SK-MEL-5 (cell line): ENCODE results near the gene UQCR10. TPM values are rescaled to one million over a fixed set of nuclear protein-coding genes. Genes with fewer than 3 reads are reported as not detected.

Experiments
- DNase-seq: peaks from one replicate; pipeline ENCODE4 v3.0.0-alpha.2; 2016; ENCODE audit warnings: low read depth, low spot score
- in situ Hi-C: cut with HindIII; loops from 2 replicates; pipeline ENCODE4 v1.10.0; 2016; ENCODE audit warnings: low sequenced_read_pairs, high pct_unique_total_duplicates, low pct_unique_long_range_greater_than_20kb
- total RNA-seq: library from RNA; depleted of rRNA; stranded (reverse); fragments of >200 nt; shearing (Covaris generic); gene quantifications from 2 replicates; pipeline ENCODE4 v1.2.3, GENCODE V29; 2014

Gene UQCR10
- total RNA-seq, 1 experiment from 2014 or later = 176 TPM

DNA sequence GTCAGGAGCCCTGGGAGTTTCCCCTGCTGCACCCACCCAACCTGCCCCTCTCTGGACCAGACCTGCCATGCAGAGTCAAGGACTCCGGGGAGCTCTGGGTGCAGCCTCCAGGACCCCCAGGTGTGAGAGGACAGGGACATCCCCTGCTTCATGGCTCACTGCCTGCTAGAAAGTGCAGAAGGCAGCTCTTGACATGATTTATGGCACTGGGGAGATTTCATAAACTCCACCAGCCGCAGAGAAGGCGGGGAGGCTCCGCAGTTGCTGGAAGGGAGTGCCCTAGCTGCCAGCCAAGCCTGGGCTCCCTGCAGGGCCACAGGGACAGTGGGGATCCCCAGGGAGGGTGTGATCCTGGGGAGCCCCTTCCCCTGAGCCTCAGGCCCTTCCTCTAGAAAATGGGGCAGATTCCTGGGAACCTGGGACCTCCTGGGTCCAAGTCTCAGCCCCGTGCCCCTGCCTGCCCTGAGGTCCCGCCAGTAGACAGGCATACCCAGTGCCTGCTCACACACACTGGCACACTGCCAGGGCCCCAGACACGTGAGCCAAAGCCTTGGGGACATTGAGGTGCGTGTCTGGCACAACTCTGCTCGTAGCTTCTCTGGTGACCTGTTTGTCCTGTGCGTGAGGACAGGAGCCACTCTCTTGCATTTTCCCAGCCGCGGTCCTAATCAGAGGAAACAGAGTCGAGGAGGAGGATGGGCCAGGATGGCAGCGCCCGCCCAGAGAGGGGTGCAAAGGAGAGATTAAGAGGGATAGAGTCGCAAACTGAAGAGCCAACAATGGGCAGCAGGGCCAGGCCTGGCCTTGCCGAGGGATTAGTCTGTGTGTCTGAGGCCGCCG, 33.6 kb upstream of the UQCR10 start:
- in situ Hi-C loops = no loop called here
- no peak for DNase-seq

- in situ Hi-C loops = no loop called here
- DNase-seq = no peak
These were observed 32.8 kb upstream of the UQCR10 start for GRCh38 chr22:29734406-29734805.

GRCh38 chr22:29734838-29735237, 32.3 kb upstream of the UQCR10 start:
- no peak for DNase-seq
- in situ Hi-C loops = no loop called here

- in situ Hi-C loops = no loop called here
- no peak for DNase-seq
These were observed 31.8 kb upstream of the UQCR10 start for GRCh38 chr22:29735416-29735815.

GRCh38 chr22:29737251-29738117, 29.7 kb upstream of the UQCR10 start:
- DNase-seq = no peak
- in situ Hi-C loops = no loop called here

DNA sequence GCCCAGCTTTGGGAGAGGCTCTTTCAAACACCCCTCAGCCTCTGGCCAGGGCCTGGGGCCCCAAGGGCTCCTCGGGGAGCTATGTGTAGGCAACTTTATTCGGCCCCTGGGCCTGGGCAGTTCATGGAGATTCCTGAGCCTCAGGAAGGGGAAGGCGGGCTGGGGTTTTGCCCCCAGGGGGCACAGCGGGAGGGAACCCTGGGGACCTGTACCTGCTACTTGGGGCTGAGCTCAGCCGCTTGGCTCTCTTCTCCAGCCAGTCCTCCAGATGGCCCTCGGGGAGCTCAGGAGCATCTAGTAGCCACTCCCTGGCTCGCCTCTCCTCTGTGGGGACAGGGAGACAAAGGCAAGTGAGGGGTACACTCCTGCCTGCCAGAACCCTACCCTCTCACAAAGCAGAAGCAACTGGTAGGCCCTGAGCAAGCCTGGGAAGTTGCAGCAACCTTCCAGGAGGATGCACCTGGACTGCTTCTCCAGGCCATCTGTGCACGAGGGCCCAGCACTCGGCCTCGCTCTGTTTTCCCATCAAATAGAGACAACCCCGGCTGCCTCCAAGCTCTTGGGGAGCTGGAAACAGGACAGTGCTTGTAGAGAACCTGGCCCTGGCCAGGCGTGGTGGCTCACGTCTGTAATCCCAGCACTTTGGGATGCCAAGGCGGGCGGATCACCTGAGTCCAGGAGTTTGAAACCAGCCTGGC, 28.9 kb upstream of the UQCR10 start:
- DNase-seq = no peak
- in situ Hi-C loops = no loop called here

GRCh38 chr22:29739346-29739875, 27.8 kb upstream of the UQCR10 start:
- in situ Hi-C loops = no loop called here
- DNase-seq = no peak

DNA sequence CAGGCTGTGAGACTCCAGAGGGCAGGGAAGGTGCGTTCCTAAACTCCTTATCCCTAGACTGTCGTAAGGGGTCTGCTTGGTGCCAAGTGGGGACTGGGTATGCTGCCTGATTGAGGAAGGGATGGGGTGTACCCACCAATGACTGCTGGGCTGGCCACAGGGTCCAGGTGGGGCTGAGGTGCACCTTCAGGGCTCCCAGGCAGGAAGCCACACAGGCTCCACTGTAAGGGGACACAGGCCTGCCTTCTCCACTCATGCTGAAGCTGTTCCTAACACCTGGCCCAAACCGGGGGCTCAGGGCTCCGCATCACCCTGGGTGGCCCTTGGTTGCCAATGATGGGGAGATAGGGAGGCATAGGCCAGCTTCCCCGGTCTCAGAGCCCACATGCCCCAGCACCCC, 27.0 kb upstream of the UQCR10 start:
- in situ Hi-C loops = no loop called here
- no peak for DNase-seq

DNA sequence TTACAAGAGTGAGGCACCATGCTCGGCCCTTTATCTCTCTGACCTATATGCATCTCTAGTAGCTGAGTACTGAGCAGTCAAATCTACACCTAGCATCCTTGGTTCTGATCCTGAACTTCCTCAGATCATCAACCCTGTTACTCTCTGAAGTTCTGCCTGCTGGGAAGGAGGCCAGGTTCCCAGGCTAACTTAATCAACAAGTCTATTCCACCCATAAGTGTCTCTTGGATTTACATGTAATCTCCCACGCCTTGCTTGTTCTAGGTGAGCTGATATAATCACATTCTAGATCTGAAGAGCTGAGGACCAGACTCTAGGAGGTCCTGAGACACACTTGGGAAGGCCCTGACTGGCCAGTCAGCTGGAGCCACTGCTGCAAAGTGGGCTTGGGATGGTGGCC, 25.2 kb upstream of the UQCR10 start:
- in situ Hi-C loops = no loop called here
- DNase-seq = no peak

GRCh38 chr22:29742326-29742725, 24.8 kb upstream of the UQCR10 start:
- in situ Hi-C loops = no loop called here
- DNase-seq = no peak

- in situ Hi-C loops = no loop called here
These were observed 22.3 kb upstream of the UQCR10 start for GRCh38 chr22:29744902-29745301.

GRCh38 chr22:29747832-29748231, 19.3 kb upstream of the UQCR10 start:
- no peak for DNase-seq
- in situ Hi-C loops = no loop called here

More at GRCh38 chr22:29744902-29745301, 22.3 kb upstream of the UQCR10 start:
- DNase-seq = no peak

DNA sequence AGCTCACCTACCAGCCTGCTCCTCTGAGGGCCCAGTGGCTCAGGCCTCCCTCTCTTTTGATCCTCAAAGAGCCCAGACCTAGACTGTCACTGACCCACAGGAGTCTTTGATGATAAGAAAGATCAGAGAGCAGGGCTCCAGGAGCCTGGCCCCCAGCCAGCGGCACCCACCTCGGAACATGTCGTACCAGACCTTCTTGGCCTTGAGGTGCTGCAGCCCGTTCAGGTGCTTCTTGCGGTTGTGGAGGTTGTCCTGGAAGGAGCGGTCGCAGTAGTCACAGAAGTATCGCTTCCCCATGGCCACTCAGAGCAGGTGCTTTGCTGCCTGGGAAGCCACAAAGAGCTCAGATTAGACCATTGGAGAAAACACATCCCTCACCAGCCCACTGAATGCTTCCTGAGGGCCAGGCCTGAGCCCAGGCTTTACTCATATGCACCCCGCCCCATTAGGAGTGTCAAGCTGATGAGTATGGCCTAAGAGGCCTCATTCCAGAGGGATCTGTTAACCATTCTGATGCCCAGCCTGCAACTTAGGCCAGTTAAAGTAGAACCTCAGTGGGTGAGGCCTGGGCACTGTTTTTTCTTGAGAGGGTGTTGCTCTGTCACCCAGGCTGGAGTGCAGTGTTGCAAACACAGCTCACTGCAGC, 18.8 kb upstream of the UQCR10 start:
- DNase-seq = no peak
- in situ Hi-C loops = no loop called here

- in situ Hi-C loops = no loop called here
- no peak for DNase-seq
These were observed 17.1 kb upstream of the UQCR10 start for GRCh38 chr22:29750029-29750428.

DNA sequence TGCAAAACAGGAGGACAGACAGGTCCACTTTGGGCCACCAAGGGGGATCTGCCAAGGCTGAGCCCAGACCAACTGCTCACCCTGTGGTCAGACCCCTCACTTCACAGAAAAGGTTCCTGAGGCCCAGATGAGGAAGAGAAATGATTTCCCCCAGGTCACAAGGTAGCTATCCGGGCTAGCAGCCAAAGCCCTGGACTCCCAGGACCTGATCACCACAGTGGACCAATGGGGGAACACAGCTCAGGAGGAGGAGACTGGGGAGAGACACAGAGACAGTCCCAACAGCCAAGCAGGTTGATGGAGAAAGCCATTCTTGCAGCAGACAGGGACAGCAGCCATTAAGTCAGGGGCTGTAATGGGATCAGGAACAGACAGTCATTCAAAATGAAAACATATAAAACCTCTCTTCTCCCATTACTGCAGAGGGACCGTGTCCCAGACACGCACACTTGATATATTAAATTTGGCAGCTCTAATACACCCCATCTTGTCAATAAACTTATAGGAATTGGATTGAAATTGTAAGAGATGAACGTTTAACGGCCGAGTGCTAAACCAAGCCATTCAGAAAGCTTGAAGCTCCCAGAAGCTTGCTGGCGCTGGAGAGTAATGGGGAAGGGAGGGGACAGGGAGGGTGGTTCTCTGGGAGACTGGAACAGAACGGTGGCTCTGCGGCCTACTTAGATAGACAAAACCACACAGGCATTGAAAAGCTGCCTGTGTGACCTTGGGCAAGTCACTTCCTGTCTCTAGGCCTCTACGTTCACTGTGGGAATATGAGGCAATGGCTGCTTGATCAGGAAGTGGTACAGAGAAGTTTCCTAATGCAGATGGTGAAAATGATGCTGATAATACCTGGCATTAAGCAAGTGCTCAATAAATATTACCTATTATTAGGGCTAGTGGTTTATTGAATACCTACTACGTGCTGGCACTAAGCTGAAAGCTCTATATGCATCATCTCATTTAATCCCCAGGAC, 16.3 kb upstream of the UQCR10 start:
- DNase-seq = peak; percentile 13
- in situ Hi-C loops = no loop called here

DNA sequence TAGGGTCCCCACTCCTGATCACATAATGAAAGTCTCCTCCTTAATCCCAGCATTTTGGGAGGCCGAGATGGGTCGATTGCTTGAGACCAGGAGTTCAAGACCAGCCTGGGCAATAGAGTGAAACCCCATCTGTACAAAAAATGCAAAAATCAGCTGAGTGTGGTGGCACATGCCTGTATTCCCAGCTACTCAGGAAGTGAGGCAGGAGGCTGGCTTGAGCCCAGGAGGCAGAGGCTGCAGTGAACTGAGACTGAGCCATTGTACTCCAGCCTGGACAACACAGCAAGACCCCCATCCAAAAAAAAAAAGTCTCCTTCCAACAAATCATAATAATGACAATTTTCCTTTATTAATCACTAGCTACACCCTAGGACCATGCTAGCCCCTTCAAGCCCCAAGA, 15.5 kb upstream of the UQCR10 start:
- in situ Hi-C loops = no loop called here
- DNase-seq = no peak
